ENCODE data around the gene LEMD1.

Gene LEMD1

DNA sequence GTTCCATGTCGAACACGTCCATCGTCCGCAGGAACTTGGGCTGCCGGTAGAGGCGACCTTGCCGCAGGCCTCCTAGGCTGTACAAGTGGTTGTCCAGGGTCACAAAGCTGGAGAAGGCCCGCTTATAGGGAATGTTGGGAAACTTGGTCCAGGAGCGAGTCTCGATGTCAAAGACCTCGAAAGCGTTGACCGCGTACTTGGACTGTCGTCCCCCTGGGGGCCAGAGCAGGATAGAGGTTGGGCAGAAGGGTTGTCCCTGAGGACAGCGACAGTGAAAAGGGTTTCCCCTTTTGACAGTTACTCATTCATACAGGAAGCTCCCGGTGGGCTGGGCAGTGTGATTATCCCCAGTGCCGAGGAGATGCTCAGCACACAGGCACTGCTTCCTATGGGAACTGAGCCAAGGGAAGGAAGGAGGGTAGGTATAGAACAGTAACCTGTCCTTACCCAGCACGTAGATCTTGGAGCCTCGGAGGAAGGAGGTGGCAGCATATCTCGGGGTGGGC is 82.6 kb downstream of the LEMD1 start:
- H3K27ac ChIP-seq, result no peak overlapping the region
- no peak for DNase-seq (ENCODE audit: low read depth, low spot score)

DNA sequence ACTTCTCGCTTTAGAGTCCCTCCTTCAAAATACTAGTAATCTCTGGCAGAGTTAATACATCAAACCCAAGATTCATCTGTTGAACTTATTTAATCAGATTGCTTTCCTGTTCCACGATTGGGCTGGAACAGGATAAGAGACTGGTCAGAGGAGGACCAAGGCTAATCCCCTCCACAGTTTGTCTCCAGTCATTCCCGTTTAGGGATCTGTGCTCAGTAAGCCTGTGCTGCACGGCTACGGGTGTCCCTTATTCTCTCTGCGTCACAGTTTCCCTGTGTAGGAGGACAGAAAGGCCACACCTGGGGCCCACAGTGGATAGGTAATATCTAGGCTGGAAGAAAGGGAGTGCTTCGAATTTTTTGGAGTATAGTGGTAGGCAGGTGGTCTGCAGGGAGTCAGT is 83.8 kb downstream of the LEMD1 start:
- H3K27ac ChIP-seq, result no peak overlapping the region
- no peak for DNase-seq (ENCODE audit: low read depth, low spot score)

DNA sequence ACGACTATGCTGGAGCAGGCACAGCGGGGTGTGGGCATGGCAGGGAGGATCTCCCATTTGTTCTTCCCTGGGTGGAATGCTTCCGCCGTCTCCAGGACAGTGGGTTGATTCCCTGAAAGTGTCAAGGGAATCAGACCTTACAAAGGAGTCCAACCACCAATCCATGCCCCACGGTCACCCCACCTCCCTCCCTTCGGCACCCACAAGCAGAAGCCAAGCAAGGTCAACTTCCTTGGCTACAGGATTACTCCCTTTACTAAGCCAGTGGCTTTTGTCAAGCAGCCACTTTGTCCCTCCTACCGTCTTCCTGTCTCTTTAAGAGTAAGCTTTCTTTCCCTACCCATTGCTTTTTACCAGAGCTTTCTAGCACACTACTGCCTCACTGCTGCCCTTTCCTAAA is 84.4 kb downstream of the LEMD1 start:
- DNase-seq (ENCODE audit: low read depth, low spot score), result no peak
- H3K27ac ChIP-seq, result no peak overlapping the region

DNA sequence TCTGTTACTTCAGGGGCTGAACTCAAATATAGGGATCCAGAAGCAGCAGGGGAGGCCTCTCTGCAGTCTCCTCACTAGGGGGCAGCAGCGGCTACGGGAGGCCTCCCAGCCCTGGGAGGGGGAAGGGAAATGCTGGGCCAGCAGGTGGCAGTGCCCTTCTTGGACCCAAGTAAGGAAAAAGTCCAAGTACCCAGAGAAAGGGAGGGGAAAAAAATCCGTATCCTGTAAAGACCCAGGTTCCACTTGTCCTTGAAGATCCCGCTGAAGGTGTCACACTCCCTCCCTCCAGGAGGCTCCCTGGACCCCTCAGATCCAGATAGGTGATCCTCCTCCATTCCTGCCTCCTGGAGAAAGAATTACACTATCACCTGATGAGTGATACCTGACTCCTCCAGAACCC is 86.2 kb downstream of the LEMD1 start:
- H3K27ac ChIP-seq, result no peak overlapping the region
- no peak for DNase-seq (ENCODE audit: low read depth, low spot score)

- no peak overlapping the region for H3K27ac ChIP-seq
- DNase-seq (ENCODE audit: low read depth, low spot score), result no peak
Observed at GRCh38 chr1:205332015-205332791, 89.7 kb downstream of the LEMD1 start.

All from epithelial cell of prostate (primary cell).